Spinal cord (tissue), 10 donors: Measurements from ENCODE around the gene DYRK3. TPM values are rescaled to one million over a fixed set of nuclear protein-coding genes. Genes with fewer than 3 reads are reported as not detected.

Experiments used
- DNase-seq, 6 donors: peaks; one replicate each; pipeline versions ENCODE4 v3.0.0 to v3.0.0-alpha.2; 2013 to 2015; ENCODE audit warnings: low spot score in 6 of 6, low read depth in 4 of 6
- H3K27ac ChIP-seq: one replicate; pipeline ENCODE4 v1.5.1; 2013; ENCODE audit warnings: low read depth, low read length, control low read depth
- H3K27me3 ChIP-seq: one replicate; pipeline ENCODE4 v1.6.1; 2013; ENCODE audit warnings: low read length; ENCODE audit not compliant: control insufficient read depth, insufficient read depth
- H3K36me3 ChIP-seq: one replicate; pipeline ENCODE4 v1.6.1; 2013; ENCODE audit warnings: low read length; ENCODE audit not compliant: control insufficient read depth, insufficient read depth
- H3K4me1 ChIP-seq: one replicate; pipeline ENCODE4 v1.6.1; 2013; ENCODE audit warnings: low read length; ENCODE audit not compliant: control insufficient read depth, insufficient read depth
- H3K4me3 ChIP-seq: one replicate; pipeline ENCODE4 v1.5.1; 2013; ENCODE audit warnings: low read depth, low read length, control low read depth
- H3K9me3 ChIP-seq: one replicate; pipeline ENCODE4 v1.6.1; 2013; ENCODE audit warnings: low read length; ENCODE audit not compliant: control insufficient read depth, insufficient read depth
- WGBS: methylation state at CpG from one replicate; pipeline ENCODE4 v1.1.5; 2013; ENCODE audit warnings: missing lambda C conversion rate; ENCODE audit not compliant: insufficient coverage; 5-methylcytosine and 5-hydroxymethylcytosine counted together
- polyA plus RNA-seq, 2 donors: library from polyadenylated mRNA; unstranded; fragments of 120-200 nt; gene quantifications; one replicate each; pipeline ENCODE4 v1.2.1, GENCODE V29; 2013; ENCODE audit not compliant: insufficient read length in 2 of 2
- total RNA-seq, 2 donors: library from RNA; depleted of rRNA in 1 of 2; stranded (reverse); fragments of 120-200 nt in 1 of 2; fragments of >200 nt in 1 of 2; gene quantifications; one replicate each; pipeline versions ENCODE4 v1.2.3 to v1.2.4, GENCODE V29; 2013 to 2014
- donor health status: healthy.

DYRK3 gene
- total and polyA plus RNA-seq, 4 donors = 8.3 to 10.9 (median 9.9) TPM

GRCh38 chr1:206695733-206696132, 60.4 kb downstream of the DYRK3 start:
- WGBS = 95% methylated on average over 4 of the region's 9 CpGs
- H3K4me1 ChIP-seq = peaks cover 36% of the 10 kb centered on the region
- DNase-seq = no peak

GRCh38 chr1:206696812-206697585, 61.7 kb downstream of the DYRK3 start:
- Histone ChIP-seq H3K36me3 (peaks cover 2% of the 10 kb centered on the region), H3K27ac (no peak overlapping the region), H3K4me3 (no peak overlapping the region), H3K27me3 (no peaks in the 10 kb centered on the region), H3K4me1 (peaks cover 27% of the 10 kb centered on the region), H3K9me3 (no peaks in the 10 kb centered on the region)
- 50% methylated on average over 1 of the region's 4 CpGs for WGBS
- no peak for DNase-seq

More at GRCh38 chr1:206695733-206696132, 60.4 kb downstream of the DYRK3 start:
- H3K27ac ChIP-seq = no peak overlapping the region
- H3K27me3 ChIP-seq = no peaks in the 10 kb centered on the region
- no peaks in the 10 kb centered on the region for H3K9me3 ChIP-seq
- no peak overlapping the region for H3K4me3 ChIP-seq
- peaks cover 2% of the 10 kb centered on the region for H3K36me3 ChIP-seq

GRCh38 chr1:206698011-206698410, 62.7 kb downstream of the DYRK3 start:
- Histone ChIP-seq H3K4me3 (no peak overlapping the region), H3K36me3 (peaks cover 2% of the 10 kb centered on the region), H3K27ac (no peak overlapping the region), H3K27me3 (no peaks in the 10 kb centered on the region), H3K9me3 (no peaks in the 10 kb centered on the region), H3K4me1 (peaks cover 26% of the 10 kb centered on the region)
- no peak for DNase-seq
- WGBS = 100% methylated on average over 1 of the region's 2 CpGs

Other genes starting within 250 kb of the DYRK3 start
- gene IKBKE, start 165.1 kb upstream of the DYRK3 start, total RNA-seq = 1 to 10 TPM; 2.2 to 3.3 TPM
- gene IKBKE, start 165.1 kb upstream of the DYRK3 start, polyA plus RNA-seq = 1 to 10 TPM; 3.9 to 4.4 TPM
- 10 to 100 TPM in 1 of 2 donors, 1 to 10 TPM in 1; 3.2 to 13.7 TPM for gene RASSF5, start 128.0 kb upstream of the DYRK3 start, total RNA-seq
- 1 to 10 TPM; 9.7 to 9.8 TPM for gene RASSF5, start 128.0 kb upstream of the DYRK3 start, polyA plus RNA-seq
- gene EIF2D, start 23.1 kb upstream of the DYRK3 start, total RNA-seq = 10 to 100 TPM; 24.6 to 58.0 TPM
- gene EIF2D, start 23.1 kb upstream of the DYRK3 start, polyA plus RNA-seq = 10 to 100 TPM; 32.0 to 40.5 TPM
- gene MAPKAPK2, start 49.4 kb downstream of the DYRK3 start, total RNA-seq = 10 to 100 TPM; 17.3 to 33.2 TPM
- gene MAPKAPK2, start 49.4 kb downstream of the DYRK3 start, polyA plus RNA-seq = 10 to 100 TPM; 37.6 to 42.7 TPM
- gene IL19, start 135.2 kb downstream of the DYRK3 start, total RNA-seq = not detected
- gene IL19, start 135.2 kb downstream of the DYRK3 start, polyA plus RNA-seq = not detected
- gene IL10, start 137.0 kb downstream of the DYRK3 start, total RNA-seq = 1 to 10 TPM; 1.2 to 3.1 TPM
- under 1 TPM; 0.23 to 0.52 TPM for gene IL10, start 137.0 kb downstream of the DYRK3 start, polyA plus RNA-seq
- not detected for gene IL20, start 230.1 kb downstream of the DYRK3 start, total RNA-seq
- not detected for gene IL20, start 230.1 kb downstream of the DYRK3 start, polyA plus RNA-seq